Prostate gland (tissue), 2 donors: ENCODE measurements around the gene ANKRD66.

Experiments
- POLR2A ChIP-seq: fragments of 450-650 bp; IDR thresholded peaks from one replicate; pipeline ENCODE4 v1.6.1; 2016; ENCODE audit warnings: antibody characterized with exemption, mild to moderate bottlenecking
- TF ChIP-seq, protein P1 (sequence below), 4 experiments: fragments of 200-600 bp in 2 of 4; fragments of 450-650 bp in 2 of 4; sonication (generic) in 2 of 4; IDR thresholded peaks; 1 replicate in 3 of 4; 2 replicates in 1 of 4; pipeline ENCODE4 v1.5.1; 2016 to 2019; ENCODE audit warnings: antibody characterized with exemption in 4 of 4, mild to moderate bottlenecking in 2 of 4, moderate library complexity in 2 of 4

DNA sequence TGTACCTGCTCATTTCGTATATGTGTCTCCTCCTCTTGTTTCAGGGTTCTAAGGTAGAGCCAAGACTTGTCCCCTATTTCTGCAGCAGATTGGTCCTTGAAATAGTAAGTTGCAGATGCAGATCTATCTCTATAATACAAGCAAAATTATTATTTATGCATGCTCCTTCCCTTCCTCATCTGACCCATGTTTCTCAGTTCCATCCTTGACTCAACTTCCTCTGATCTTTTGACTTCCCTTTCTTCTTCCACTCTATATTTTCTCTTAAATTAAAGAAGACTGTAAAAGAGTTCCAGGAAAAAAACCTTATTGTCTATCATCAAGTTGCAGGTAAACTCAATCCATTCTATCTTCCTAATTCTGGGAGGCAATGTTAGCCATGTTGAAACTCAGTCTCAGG is 35.2 kb upstream of the ANKRD66 start:
- TF ChIP-seq, protein P1, sequence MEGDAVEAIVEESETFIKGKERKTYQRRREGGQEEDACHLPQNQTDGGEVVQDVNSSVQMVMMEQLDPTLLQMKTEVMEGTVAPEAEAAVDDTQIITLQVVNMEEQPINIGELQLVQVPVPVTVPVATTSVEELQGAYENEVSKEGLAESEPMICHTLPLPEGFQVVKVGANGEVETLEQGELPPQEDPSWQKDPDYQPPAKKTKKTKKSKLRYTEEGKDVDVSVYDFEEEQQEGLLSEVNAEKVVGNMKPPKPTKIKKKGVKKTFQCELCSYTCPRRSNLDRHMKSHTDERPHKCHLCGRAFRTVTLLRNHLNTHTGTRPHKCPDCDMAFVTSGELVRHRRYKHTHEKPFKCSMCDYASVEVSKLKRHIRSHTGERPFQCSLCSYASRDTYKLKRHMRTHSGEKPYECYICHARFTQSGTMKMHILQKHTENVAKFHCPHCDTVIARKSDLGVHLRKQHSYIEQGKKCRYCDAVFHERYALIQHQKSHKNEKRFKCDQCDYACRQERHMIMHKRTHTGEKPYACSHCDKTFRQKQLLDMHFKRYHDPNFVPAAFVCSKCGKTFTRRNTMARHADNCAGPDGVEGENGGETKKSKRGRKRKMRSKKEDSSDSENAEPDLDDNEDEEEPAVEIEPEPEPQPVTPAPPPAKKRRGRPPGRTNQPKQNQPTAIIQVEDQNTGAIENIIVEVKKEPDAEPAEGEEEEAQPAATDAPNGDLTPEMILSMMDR (IDR thresholded peaks at IDR 0.05): no peak
- no peak for TF ChIP-seq POLR2A
